ENCODE measurements around the gene SYT12. TPM values are rescaled to one million over a fixed set of nuclear protein-coding genes. Genes with fewer than 3 reads are reported as not detected.
A peak's percentile ranks its signal among the peaks of the same experiment; 100 is the strongest.

The SYT12 gene
- total RNA-seq, 5 donors from 2014 or later (not counting 1 experiment from before 2014, with no cell fraction given): 0.20 TPM; not detected in 4

- POLR2A ChIA-PET: no interaction called here
These were observed 7.9 kb upstream of the SYT12 start for GRCh38 chr11:67015048-67015447.

GRCh38 chr11:67016550-67016949, 6.4 kb upstream of the SYT12 start:
- H3K36me3 ChIP-seq (ENCODE audit: control insufficient read depth in 2 of 2, extremely low read depth in 1 of 2, insufficient read depth in 1 of 2, low read length in 1 of 2): no peaks in the 10 kb centered on the region
- no peak overlapping the region for H3K27ac ChIP-seq (ENCODE audit: low read length)
- no peak for ATAC-seq (replicated peaks in 1 of 4)
- H3K4me1 Mint-ChIP-seq: peaks cover 0 to 2% (median 0%) of the 10 kb centered on the region in 3 donors
- H3K4me1 ChIP-seq (ENCODE audit: control insufficient read depth in 1 of 2, extremely low read depth in 1 of 2, insufficient read depth in 2 of 2, low read length in 2 of 2): no peaks in the 10 kb centered on the region
- H3K27me3 Mint-ChIP-seq: peaks cover 9 to 26% of the 10 kb centered on the region in 2 donors
- no peaks in the 10 kb centered on the region for H3K9me3 ChIP-seq
- no peaks in the 10 kb centered on the region for H3K36me3 Mint-ChIP-seq
- DNase-seq: no peak
- H3K4me3 Mint-ChIP-seq: no peak overlapping the region
- ChIA-PET CTCF (interaction anchor here in 1 of 2 donors (0.6 kb wide), 1 partner anchor 15 kb away, joined by 3 read pairs; no protein-coding TSS in a partner anchor), POLR2A (no interaction called here)
- no CpG with 5 or more reads among the region's 5 CpGs for WGBS (ENCODE audit: insufficient coverage)
- no peak overlapping the region for H3K27ac Mint-ChIP-seq
- peaks cover 7 to 42% of the 10 kb centered on the region in 2 experiments for H3K27me3 ChIP-seq (replicated peaks in 1 of 2; ENCODE audit: control insufficient read depth in 2 of 2, extremely low read depth in 1 of 2, insufficient read depth in 2 of 2, low read length in 1 of 2)
- no peak overlapping the region for H3K4me3 ChIP-seq (ENCODE audit: control insufficient read depth in 1 of 2, extremely low read depth in 1 of 2, low read length in 1 of 2)
- peaks cover 0 to 3% (median 0%) of the 10 kb centered on the region in 3 donors for H3K9me3 Mint-ChIP-seq

More at GRCh38 chr11:67015048-67015447, 7.9 kb upstream of the SYT12 start:
- peaks cover 9 to 22% of the 10 kb centered on the region in 2 donors for H3K27me3 Mint-ChIP-seq
- ATAC-seq (replicated peaks in 1 of 4) (no peak), DNase-seq (no peak)
- Histone ChIP-seq H3K9me3 (no peaks in the 10 kb centered on the region), H3K4me1 (ENCODE audit: control insufficient read depth in 1 of 2, extremely low read depth in 1 of 2, insufficient read depth in 2 of 2, low read length in 2 of 2) (no peaks in the 10 kb centered on the region), H3K27me3 (replicated peaks in 1 of 2; ENCODE audit: control insufficient read depth in 2 of 2, extremely low read depth in 1 of 2, insufficient read depth in 2 of 2, low read length in 1 of 2) (peaks cover 5 to 36% of the 10 kb centered on the region in 2 experiments), H3K36me3 (ENCODE audit: control insufficient read depth in 2 of 2, extremely low read depth in 1 of 2, insufficient read depth in 1 of 2, low read length in 1 of 2) (no peaks in the 10 kb centered on the region), H3K4me3 (ENCODE audit: control insufficient read depth in 1 of 2, extremely low read depth in 1 of 2, low read length in 1 of 2) (no peak overlapping the region), H3K27ac (ENCODE audit: low read length) (no peak overlapping the region)
- H3K36me3 Mint-ChIP-seq: no peaks in the 10 kb centered on the region
- no peaks in the 10 kb centered on the region for H3K4me1 Mint-ChIP-seq
- 89% methylated on average over 4 of the region's 8 CpGs for WGBS (ENCODE audit: insufficient coverage)
- CTCF ChIA-PET: no interaction called here
- no peak overlapping the region for H3K27ac Mint-ChIP-seq
- H3K4me3 Mint-ChIP-seq: no peak overlapping the region
- H3K9me3 Mint-ChIP-seq: peaks cover 0 to 3% (median 0%) of the 10 kb centered on the region in 3 donors

GRCh38 chr11:67020949-67021348, 2.0 kb upstream of the SYT12 start:
- Mint-ChIP-seq H3K4me1 (peaks cover 29 to 33% (median 29%) of the 10 kb centered on the region in 3 donors), H3K27me3 (peaks cover 18 to 40% of the 10 kb centered on the region in 2 donors), H3K4me3 (peak overlapping the region in 1 of 3 donors; percentile 6), H3K27ac (no peak overlapping the region), H3K9me3 (peaks cover 0 to 3% (median 0%) of the 10 kb centered on the region in 3 donors), H3K36me3 (no peaks in the 10 kb centered on the region)
- Histone ChIP-seq H3K27ac (ENCODE audit: low read length) (no peak overlapping the region), H3K27me3 (replicated peaks in 1 of 2; ENCODE audit: control insufficient read depth in 2 of 2, extremely low read depth in 1 of 2, insufficient read depth in 2 of 2, low read length in 1 of 2) (peaks cover 10 to 61% of the 10 kb centered on the region in 2 experiments), H3K9me3 (no peaks in the 10 kb centered on the region), H3K4me1 (ENCODE audit: control insufficient read depth in 1 of 2, extremely low read depth in 1 of 2, insufficient read depth in 2 of 2, low read length in 2 of 2) (peaks cover 13 to 35% of the 10 kb centered on the region in 2 experiments), H3K4me3 (ENCODE audit: control insufficient read depth in 1 of 2, extremely low read depth in 1 of 2, low read length in 1 of 2) (no peak overlapping the region), H3K36me3 (ENCODE audit: control insufficient read depth in 2 of 2, extremely low read depth in 1 of 2, insufficient read depth in 1 of 2, low read length in 1 of 2) (no peaks in the 10 kb centered on the region)
- ATAC-seq (replicated peaks in 1 of 4) (no peak), DNase-seq (no peak)
- ChIA-PET CTCF (interaction anchor here (0.6 kb wide), 2 partner anchors 90 to 277 kb away, joined by 6 read pairs; no protein-coding TSS in a partner anchor), POLR2A (no interaction called here)
- WGBS (ENCODE audit: insufficient coverage): 40% methylated on average over 2 of the region's 6 CpGs

- CTCF ChIA-PET: no interaction called here
- POLR2A ChIA-PET: interaction anchor here in 1 of 2 donors (0.5 kb wide), 1 partner anchor 675 kb away, joined by 5 read pairs; no protein-coding TSS in a partner anchor
- H3K36me3 ChIP-seq (ENCODE audit: control insufficient read depth in 2 of 2, extremely low read depth in 1 of 2, insufficient read depth in 1 of 2, low read length in 1 of 2): no peaks in the 10 kb centered on the region
- no peaks in the 10 kb centered on the region for H3K36me3 Mint-ChIP-seq
- H3K27me3 ChIP-seq (replicated peaks in 1 of 2; ENCODE audit: control insufficient read depth in 2 of 2, extremely low read depth in 1 of 2, insufficient read depth in 2 of 2, low read length in 1 of 2): peaks cover 6 to 65% of the 10 kb centered on the region in 2 experiments
- H3K27ac ChIP-seq (ENCODE audit: low read length): no peak overlapping the region
- DNase-seq (no peak), ATAC-seq (replicated peaks in 1 of 4) (no peak)
- peaks cover 0 to 3% (median 0%) of the 10 kb centered on the region in 3 donors for H3K9me3 Mint-ChIP-seq
- H3K27me3 Mint-ChIP-seq: peaks cover 12 to 43% of the 10 kb centered on the region in 2 donors
- H3K4me3 Mint-ChIP-seq: peak overlapping the region; percentile 54 to 79 (median 64)
- peaks cover 29 to 35% (median 29%) of the 10 kb centered on the region in 3 donors for H3K4me1 Mint-ChIP-seq
- peak overlapping the region in 1 of 2 donors; percentile 57 for H3K27ac Mint-ChIP-seq
- H3K4me3 ChIP-seq (ENCODE audit: control insufficient read depth in 1 of 2, extremely low read depth in 1 of 2, low read length in 1 of 2): peak overlapping the region in 1 of 2 donors; percentile 61
- H3K4me1 ChIP-seq (ENCODE audit: control insufficient read depth in 1 of 2, extremely low read depth in 1 of 2, insufficient read depth in 2 of 2, low read length in 2 of 2): peaks cover 13 to 35% of the 10 kb centered on the region in 2 experiments
- H3K9me3 ChIP-seq: no peaks in the 10 kb centered on the region
- WGBS (ENCODE audit: insufficient coverage): 38% methylated on average over 15 of the region's 20 CpGs
These were observed 497 bp upstream of the SYT12 start for GRCh38 chr11:67022341-67022933.

GRCh38 chr11:67023957-67024353, 1.0 kb downstream of the SYT12 start:
- Mint-ChIP-seq H3K4me3 (peak overlapping the region; percentile 65 to 79 (median 74)), H3K36me3 (no peaks in the 10 kb centered on the region), H3K27ac (no peak overlapping the region), H3K27me3 (peaks cover 15 to 43% of the 10 kb centered on the region in 2 donors), H3K9me3 (peaks cover 0 to under 1% (median 0%) of the 10 kb centered on the region in 3 donors), H3K4me1 (peaks cover 29 to 35% (median 29%) of the 10 kb centered on the region in 3 donors)
- POLR2A ChIA-PET: no interaction called here
- H3K4me3 ChIP-seq (ENCODE audit: control insufficient read depth in 1 of 2, extremely low read depth in 1 of 2, low read length in 1 of 2): peak overlapping the region; percentile 34 to 61
- H3K27ac ChIP-seq (ENCODE audit: low read length): no peak overlapping the region
- H3K27me3 ChIP-seq (replicated peaks in 1 of 2; ENCODE audit: control insufficient read depth in 2 of 2, extremely low read depth in 1 of 2, insufficient read depth in 2 of 2, low read length in 1 of 2): peaks cover 6 to 77% of the 10 kb centered on the region in 2 experiments
- no peaks in the 10 kb centered on the region for H3K9me3 ChIP-seq
- CTCF ChIA-PET: no interaction called here
- WGBS (ENCODE audit: insufficient coverage): 21% methylated on average over 4 of the region's 6 CpGs
- ATAC-seq (replicated peaks in 1 of 4) (peak in 2 of 4 experiments; percentile 4 to 5), DNase-seq (no peak)
- peaks cover 13 to 35% of the 10 kb centered on the region in 2 experiments for H3K4me1 ChIP-seq (ENCODE audit: control insufficient read depth in 1 of 2, extremely low read depth in 1 of 2, insufficient read depth in 2 of 2, low read length in 2 of 2)
- no peaks in the 10 kb centered on the region for H3K36me3 ChIP-seq (ENCODE audit: control insufficient read depth in 2 of 2, extremely low read depth in 1 of 2, insufficient read depth in 1 of 2, low read length in 1 of 2)

GRCh38 chr11:67024410-67024809, 1.5 kb downstream of the SYT12 start:
- Histone ChIP-seq H3K27me3 (replicated peaks in 1 of 2; ENCODE audit: control insufficient read depth in 2 of 2, extremely low read depth in 1 of 2, insufficient read depth in 2 of 2, low read length in 1 of 2) (peaks cover 6 to 78% of the 10 kb centered on the region in 2 experiments), H3K9me3 (no peaks in the 10 kb centered on the region), H3K4me3 (ENCODE audit: control insufficient read depth in 1 of 2, extremely low read depth in 1 of 2, low read length in 1 of 2) (peak overlapping the region in 1 of 2 donors; percentile 61), H3K27ac (ENCODE audit: low read length) (no peak overlapping the region), H3K36me3 (ENCODE audit: control insufficient read depth in 2 of 2, extremely low read depth in 1 of 2, insufficient read depth in 1 of 2, low read length in 1 of 2) (no peaks in the 10 kb centered on the region), H3K4me1 (ENCODE audit: control insufficient read depth in 1 of 2, extremely low read depth in 1 of 2, insufficient read depth in 2 of 2, low read length in 2 of 2) (peaks cover 13 to 35% of the 10 kb centered on the region in 2 experiments)
- Mint-ChIP-seq H3K4me3 (peak overlapping the region in 2 of 3 donors; percentile 49 to 79), H3K27me3 (peaks cover 18 to 43% of the 10 kb centered on the region in 2 donors), H3K27ac (no peak overlapping the region), H3K4me1 (peaks cover 29 to 35% (median 29%) of the 10 kb centered on the region in 3 donors), H3K36me3 (no peaks in the 10 kb centered on the region), H3K9me3 (no peaks in the 10 kb centered on the region)
- WGBS (ENCODE audit: insufficient coverage): 0% methylated on average over 4 of the region's 5 CpGs
- DNase-seq: peak in 33 of 35 experiments; percentile 23 to 69 (median 42)
- CTCF ChIA-PET: no interaction called here
- POLR2A ChIA-PET: no interaction called here
- ATAC-seq (replicated peaks in 1 of 4): peak; percentile 66 to 86 (median 76)

Measured in T-cell (primary cell).